ENCODE results near the gene DCANP1. TPM values are rescaled to one million over a fixed set of nuclear protein-coding genes. Genes with fewer than 3 reads are reported as not detected.

The DCANP1 gene
- total and polyA plus RNA-seq, 2 of the 13 experiments (the other 11 are each of a cell fraction or from before 2014, with no cell fraction given): not detected

GRCh38 chr5:135395451-135395850 is 51.7 kb downstream of the DCANP1 start (continued):
- TF ChIP-seq CSRNP1 (CRISPR knock-in tag; IDR thresholded peaks at IDR 0.05) (no peak), ZNF30 (CRISPR knock-in tag; IDR thresholded peaks at IDR 0.05) (no peak)

Small RNA genes within 50 kb of the gene (small RNA-seq; reads per million reads assigned to genes)
- 0 reads per million in 3 experiments for gene DCANP1 (ENCODE audit: insufficient read depth in 2 of 3, insufficient read length in 3 of 3, low read depth in 2 of 3, low replicate concordance in 1 of 3)

Other genes with a start within 250 kb of the DCANP1 start
- 141 and 158 TPM in 2 replicates for gene MACROH2A1, start 48.1 kb downstream of the DCANP1 start, total RNA-seq (2016; rRNA removed; fragmentation: Illumina TruSeq; extraction: Trizol)
- gene MACROH2A1, start 48.1 kb downstream of the DCANP1 start, polyA plus RNA-seq (2011; rRNA removed): 64.7 and 69.1 TPM in 2 replicates
- gene TIFAB, start 5.0 kb upstream of the DCANP1 start, total RNA-seq (2016; rRNA removed; fragmentation: Illumina TruSeq; extraction: Trizol): not detected in 2 replicates
- not detected in 2 replicates for gene TIFAB, start 5.0 kb upstream of the DCANP1 start, polyA plus RNA-seq (2011; rRNA removed)
- gene NEUROG1, start 88.6 kb upstream of the DCANP1 start, total RNA-seq (2016; rRNA removed; fragmentation: Illumina TruSeq; extraction: Trizol): not detected in 2 replicates
- gene NEUROG1, start 88.6 kb upstream of the DCANP1 start, polyA plus RNA-seq (2011; rRNA removed): not detected in 2 replicates
- gene CXCL14, start 131.6 kb upstream of the DCANP1 start, total RNA-seq (2016; rRNA removed; fragmentation: Illumina TruSeq; extraction: Trizol): not detected in 2 replicates
- gene CXCL14, start 131.6 kb upstream of the DCANP1 start, polyA plus RNA-seq (2011; rRNA removed): not detected in 2 replicates

All from HepG2 (cell line).